Measurements from ENCODE around the gene HS6ST3. TPM values are rescaled to one million over a fixed set of nuclear protein-coding genes. Genes with fewer than 3 reads are reported as not detected.
A peak's percentile ranks its signal among the peaks of the same experiment; 100 is the strongest.

HS6ST3 gene
- total RNA-seq, 1 experiment from 2014 or later, result 1.6 TPM

- DNase-seq (ENCODE audit: low read depth), result no peak
Measured at GRCh38 chr13:96539791-96540190, 449.9 kb downstream of the HS6ST3 start.

- no peak for DNase-seq (ENCODE audit: low read depth)
Measured at GRCh38 chr13:96540670-96541069, 450.8 kb downstream of the HS6ST3 start.

GRCh38 chr13:96542986-96543385, 453.1 kb downstream of the HS6ST3 start:
- DNase-seq (ENCODE audit: low read depth), result no peak

GRCh38 chr13:96544957-96545356, 455.1 kb downstream of the HS6ST3 start:
- peak; percentile 20 for DNase-seq (ENCODE audit: low read depth)

GRCh38 chr13:96546463-96546862, 456.6 kb downstream of the HS6ST3 start:
- DNase-seq (ENCODE audit: low read depth), result no peak

GRCh38 chr13:96551546-96551945, 461.6 kb downstream of the HS6ST3 start:
- DNase-seq (ENCODE audit: low read depth), result peak; percentile 7

GRCh38 chr13:96552559-96552958, 462.7 kb downstream of the HS6ST3 start:
- DNase-seq (ENCODE audit: low read depth), result no peak

- DNase-seq (ENCODE audit: low read depth), result no peak
Measured at GRCh38 chr13:96553796-96554195, 463.9 kb downstream of the HS6ST3 start.

GRCh38 chr13:96573563-96573962, 483.7 kb downstream of the HS6ST3 start:
- no peak for DNase-seq (ENCODE audit: low read depth)

- DNase-seq (ENCODE audit: low read depth), result no peak
Measured at GRCh38 chr13:96575423-96576320, 485.8 kb downstream of the HS6ST3 start.

- no peak for DNase-seq (ENCODE audit: low read depth)
Measured at GRCh38 chr13:96581741-96582140, 491.8 kb downstream of the HS6ST3 start.

- no peak for DNase-seq (ENCODE audit: low read depth)
Measured at GRCh38 chr13:96615252-96615651, 525.3 kb downstream of the HS6ST3 start.

GRCh38 chr13:96617528-96617927, 527.6 kb downstream of the HS6ST3 start:
- DNase-seq (ENCODE audit: low read depth), result no peak

GRCh38 chr13:96621634-96622183, 531.8 kb downstream of the HS6ST3 start:
- no peak for DNase-seq (ENCODE audit: low read depth)

GRCh38 chr13:96629331-96629730, 539.4 kb downstream of the HS6ST3 start:
- DNase-seq (ENCODE audit: low read depth), result no peak

GRCh38 chr13:96632536-96633320, 542.8 kb downstream of the HS6ST3 start:
- DNase-seq (ENCODE audit: low read depth), result peak; percentile 15

- peak; percentile 28 for DNase-seq (ENCODE audit: low read depth)
Measured at GRCh38 chr13:96636001-96636709, 546.2 kb downstream of the HS6ST3 start.

- DNase-seq (ENCODE audit: low read depth), result no peak
Measured at GRCh38 chr13:96637039-96637438, 547.1 kb downstream of the HS6ST3 start.

- no peak for DNase-seq (ENCODE audit: low read depth)
Measured at GRCh38 chr13:96646101-96646500, 556.2 kb downstream of the HS6ST3 start.

- DNase-seq (ENCODE audit: low read depth), result no peak
Measured at GRCh38 chr13:96646515-96647211, 556.8 kb downstream of the HS6ST3 start.

GRCh38 chr13:96650301-96650886, 560.5 kb downstream of the HS6ST3 start:
- DNase-seq (ENCODE audit: low read depth), result peak; percentile 62
